HEK293T (cell line): Measurements from ENCODE around the gene TASOR.
A peak's percentile ranks its signal among the peaks of the same experiment; 100 is the strongest.

Source experiments
- FOXK2 ChIP-seq: fragments of 450-650 bp; IDR thresholded peaks from 2 replicates; pipeline ENCODE4 v1.6.1; 2016; ENCODE audit warnings: mild to moderate bottlenecking
- FOXM1 ChIP-seq: fragments of 450-650 bp; IDR thresholded peaks from 2 replicates; pipeline ENCODE4 v1.6.1; 2017; ENCODE audit warnings: mild to moderate bottlenecking, borderline replicate concordance
- HDGF ChIP-seq: fragments of 450-650 bp; IDR thresholded peaks from 2 replicates; pipeline ENCODE4 v1.6.1; 2017; ENCODE audit warnings: antibody characterized with exemption, borderline replicate concordance
- NFRKB ChIP-seq: fragments of 450-650 bp; IDR thresholded peaks from 2 replicates; pipeline ENCODE4 v1.6.1; 2016; ENCODE audit warnings: mild to moderate bottlenecking, moderate library complexity
- SUZ12 ChIP-seq: fragments of 450-650 bp; IDR thresholded peaks from 2 replicates; pipeline ENCODE4 v1.6.1; 2016; ENCODE audit warnings: mild to moderate bottlenecking
- ZNF384 ChIP-seq: fragments of 450-650 bp; IDR thresholded peaks from 2 replicates; pipeline ENCODE4 v1.6.1; 2016

DNA sequence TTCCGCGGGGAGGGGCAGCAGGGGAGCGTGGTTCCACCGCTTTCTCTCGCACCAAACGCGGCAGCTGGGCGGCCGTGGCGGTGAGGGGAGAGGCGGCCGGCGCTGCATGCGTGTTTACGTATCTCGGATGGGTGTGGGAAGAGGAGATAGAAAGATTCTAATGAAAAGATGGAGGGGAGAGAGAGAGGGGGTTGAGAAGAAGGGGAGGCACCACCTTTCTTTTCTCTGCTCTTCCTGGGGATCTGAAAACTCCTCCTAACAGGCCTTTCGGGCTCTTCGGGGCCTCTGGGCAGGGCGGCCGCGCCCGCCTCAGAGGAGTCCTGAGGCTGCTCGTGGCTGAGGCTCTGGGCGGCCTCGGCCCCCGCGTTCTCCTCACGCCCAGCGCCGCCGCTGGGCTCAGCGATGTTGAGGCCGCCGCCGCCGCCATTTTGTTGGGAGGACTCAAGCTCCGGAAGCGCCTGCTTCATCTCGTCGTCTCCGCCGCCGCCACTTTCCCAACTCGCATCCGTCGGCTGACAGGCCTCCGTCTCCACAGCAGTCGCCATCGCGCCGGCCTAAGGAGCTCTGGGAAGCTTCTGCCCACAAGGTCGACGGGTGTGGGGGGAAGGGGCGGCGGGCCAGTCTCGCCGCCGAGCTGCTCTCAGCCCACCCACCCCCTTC lies 473 bp downstream of the TASOR start:
- TF ChIP-seq FOXK2: no peak
- TF ChIP-seq FOXM1: no peak
- TF ChIP-seq ZNF384: no peak
- TF ChIP-seq HDGF: no peak
- TF ChIP-seq NFRKB: peak; percentile 79
- no peak for TF ChIP-seq SUZ12
